ENCODE measurements around the gene TASOR2. TPM values are rescaled to one million over a fixed set of nuclear protein-coding genes. Genes with fewer than 3 reads are reported as not detected.
A peak's percentile ranks its signal among the peaks of the same experiment; 100 is the strongest.

Gene TASOR2
- total RNA-seq, 1 donor from 2014 or later, result 82.4 TPM

DNA sequence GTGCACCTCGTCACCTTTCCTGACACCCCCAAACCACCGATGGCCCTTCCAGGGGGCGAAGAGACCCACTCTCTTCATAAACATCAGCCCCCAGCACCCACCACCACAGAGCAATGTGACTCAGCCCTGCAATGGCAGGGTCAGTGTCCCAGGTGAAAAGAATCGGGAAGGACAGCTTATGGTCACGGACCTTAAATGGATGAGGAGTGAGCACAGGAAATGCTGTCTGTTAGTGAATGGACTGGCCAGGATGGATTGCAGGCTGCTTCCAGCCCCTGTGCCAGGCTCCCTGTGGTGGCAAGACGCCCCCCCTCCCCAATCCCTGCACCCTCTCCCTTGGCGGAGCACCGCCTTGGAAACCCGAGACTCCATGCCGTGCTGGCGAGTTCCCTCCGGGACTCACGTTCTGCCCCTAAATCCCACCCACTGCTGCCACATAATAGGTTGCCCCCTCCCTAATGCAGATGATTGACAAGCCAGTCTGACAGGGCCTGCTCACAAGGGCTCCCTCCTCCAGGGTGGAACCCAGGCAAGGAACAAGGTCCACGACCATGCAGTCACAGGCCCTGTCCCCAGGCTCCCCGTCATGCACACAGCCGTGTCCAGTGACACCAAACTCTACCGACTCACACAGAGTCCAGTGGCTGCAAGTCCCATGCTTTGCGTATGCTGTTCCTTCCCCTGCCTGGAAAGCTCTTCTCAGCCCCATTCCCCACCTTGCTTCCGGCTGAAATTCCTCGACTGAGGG is 25.6 kb upstream of the TASOR2 start:
- no peak for DNase-seq

DNA sequence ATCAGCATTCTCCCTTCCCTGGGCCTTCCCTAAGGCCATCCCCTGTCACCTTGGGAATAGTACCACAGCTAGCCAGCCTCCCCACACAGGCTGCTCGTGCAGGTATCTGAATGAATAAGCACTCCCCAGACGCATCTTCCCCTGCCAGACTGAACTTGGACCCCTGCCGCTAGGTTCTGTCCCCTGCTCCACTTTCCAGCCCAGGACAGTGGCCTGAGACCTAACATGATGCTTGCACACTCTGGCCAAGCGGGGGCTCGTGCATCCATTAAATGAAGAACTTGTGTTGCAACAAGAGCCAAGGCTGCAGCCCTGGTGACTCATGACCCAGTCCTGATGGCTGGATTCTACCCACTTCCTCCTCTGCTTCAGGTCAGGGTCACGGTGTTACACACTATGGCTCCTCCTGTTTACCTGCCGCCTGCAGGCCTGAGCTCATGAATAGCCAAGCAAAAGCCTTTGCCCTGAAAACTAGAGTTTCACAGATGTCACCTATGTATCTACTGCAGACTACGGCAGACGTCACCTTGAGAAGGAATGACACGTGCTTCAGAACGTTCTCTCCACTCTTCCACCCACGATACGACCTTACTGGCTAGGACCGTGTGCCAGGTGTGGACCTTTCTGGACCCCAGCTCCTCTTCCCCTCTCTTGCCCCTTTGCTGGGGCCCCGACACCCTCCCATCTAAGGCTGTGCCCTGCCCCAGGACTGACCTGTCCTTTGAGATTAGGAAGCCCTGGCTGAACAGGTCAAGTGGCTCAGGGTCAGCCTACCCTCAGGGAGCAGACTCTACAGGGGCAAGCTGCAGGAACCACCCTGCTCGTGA is 24.7 kb upstream of the TASOR2 start:
- DNase-seq, result peak; percentile 13

DNA sequence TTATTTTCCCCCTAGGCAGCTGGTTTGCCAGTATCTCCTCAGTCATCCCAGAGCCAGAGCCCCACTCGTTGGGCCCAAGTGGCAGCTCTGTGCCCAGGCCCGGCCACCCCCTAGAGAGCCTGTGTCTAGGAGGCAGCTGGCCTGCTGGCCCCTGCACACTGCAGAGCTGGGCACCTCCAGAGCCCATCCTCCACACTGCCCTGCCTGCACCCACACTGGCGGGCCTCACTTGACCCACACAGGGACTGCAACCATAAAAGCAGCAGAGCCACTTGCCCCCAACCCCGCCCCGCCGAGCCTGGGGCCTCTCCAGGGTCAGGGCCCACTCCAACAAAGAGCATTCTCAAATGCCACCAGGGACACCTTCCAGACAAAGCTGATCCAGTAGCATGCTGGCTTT is 23.6 kb upstream of the TASOR2 start:
- DNase-seq, result no peak

DNA sequence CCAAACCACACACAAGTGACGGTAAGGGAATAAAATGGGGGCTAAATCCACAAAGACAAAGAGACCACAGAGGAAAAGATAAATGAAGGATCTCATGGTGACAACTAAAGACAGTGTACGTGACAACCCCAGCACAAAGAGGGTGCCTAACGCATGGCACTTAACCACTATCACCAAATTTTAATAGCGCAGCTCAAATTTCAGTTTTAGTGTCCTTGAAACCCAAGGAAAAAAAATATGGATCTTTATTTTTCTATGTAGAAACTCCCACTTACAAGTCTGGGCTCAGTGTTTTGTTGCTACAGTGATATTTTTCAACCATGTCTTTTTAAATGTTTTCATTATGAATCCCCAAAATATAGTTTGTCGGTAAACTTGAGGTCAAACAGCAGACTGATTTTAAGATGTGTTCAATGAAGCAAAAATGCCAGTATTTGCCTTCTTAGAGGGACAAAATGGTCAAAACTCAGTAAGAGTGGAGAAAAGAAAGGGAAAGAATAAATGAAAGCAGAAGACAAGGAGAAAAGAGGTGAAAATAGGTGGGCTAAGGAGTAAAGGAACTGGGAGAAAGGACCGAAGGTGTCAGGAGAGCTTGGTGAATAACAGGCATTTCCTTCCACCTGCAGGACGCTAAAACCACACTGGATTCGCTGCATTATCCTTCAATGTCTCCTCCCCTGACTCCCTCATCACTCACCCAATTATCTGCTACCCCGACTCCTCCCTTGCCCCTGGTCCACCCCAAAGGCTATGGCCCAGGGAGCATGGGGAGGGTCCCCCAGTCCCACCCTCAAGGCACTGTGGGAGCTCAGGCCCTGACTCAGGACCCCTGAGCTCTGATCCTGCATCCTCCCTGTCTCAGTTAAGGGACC is 21.7 kb upstream of the TASOR2 start:
- no peak for DNase-seq

DNA sequence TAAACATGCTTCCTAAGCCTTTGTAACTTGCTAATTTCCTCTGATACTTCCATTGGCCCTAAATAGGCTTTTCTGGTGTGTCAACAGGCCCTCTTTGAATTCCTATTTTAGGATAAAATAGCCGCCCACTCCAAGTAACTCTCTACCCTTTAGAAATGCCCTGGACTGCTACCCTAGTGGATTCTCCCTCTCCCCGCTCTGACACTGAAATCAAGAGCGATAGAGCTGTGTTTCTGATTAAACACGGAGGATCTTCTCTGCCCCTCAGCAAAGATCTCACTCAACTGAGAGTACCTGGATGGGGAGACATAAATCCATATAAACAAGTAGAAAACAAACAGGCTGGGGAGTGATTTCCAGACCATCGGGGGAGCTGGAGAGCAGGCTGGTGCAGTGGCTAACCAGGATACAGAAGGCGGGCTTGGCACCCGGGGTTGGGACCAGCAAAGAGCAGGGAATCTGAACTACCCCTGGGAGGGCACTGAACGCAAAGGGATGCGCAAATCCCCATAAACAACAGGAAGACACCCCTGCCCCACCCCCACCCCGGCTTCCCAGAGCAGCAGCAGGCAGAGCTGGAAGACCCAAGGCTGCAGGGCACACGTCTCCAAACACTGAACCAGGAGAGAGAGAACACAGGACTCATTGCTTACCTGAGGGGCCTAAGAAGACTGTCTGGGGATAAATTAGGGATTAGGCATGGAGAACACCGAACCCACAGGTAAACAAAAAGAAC is 20.8 kb upstream of the TASOR2 start:
- DNase-seq, result no peak

GRCh38 chr10:5665373-5666007 is 19.1 kb upstream of the TASOR2 start:
- DNase-seq, result no peak

DNA sequence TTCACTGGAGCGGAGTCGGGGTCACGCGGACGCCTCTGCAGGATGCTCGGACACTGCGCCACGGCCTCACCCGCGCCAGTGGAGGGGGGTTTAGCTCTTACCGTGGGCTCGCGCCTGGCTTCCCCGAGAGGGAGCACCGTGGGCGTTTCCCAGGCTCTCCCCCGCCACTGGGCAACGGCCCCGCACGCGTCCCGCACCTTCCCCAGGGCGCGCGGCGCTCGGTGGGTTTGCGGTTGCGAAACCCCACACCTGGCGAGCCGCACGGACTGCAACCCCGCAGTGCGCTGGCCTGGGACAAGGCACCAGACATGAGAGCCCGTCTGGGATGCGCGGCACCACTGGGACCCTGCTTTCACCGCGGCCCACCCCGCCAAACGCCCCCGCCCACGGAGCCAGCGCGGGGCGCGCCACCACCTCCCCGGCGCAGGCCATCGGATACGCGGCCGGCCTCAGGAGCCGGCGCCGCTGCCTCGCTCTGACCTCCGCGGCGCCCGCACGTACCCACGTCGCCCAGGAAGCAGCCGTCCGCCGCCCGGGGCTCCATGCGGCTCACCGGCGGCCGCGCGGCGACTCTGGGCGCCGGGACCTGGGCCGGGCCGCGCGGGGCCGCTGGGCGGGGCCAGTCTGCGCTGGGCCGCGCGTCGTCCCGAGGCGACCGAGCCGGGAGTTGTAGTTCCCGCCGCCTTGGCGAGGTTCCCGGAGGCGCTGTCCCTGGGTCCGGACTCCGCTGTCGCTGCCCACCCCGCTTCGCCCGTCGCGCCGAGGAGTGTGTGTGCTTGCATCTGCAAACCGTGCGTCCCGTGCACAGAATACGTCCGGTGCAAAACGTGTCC is 18.4 kb upstream of the TASOR2 start, which contains the start of gene ASB13:
TSS of gene ASB13 (minus strand) at position 588 of the 833 bp plus-strand sequence. CDS start at position 544, 44 bp downstream.
- DNase-seq, result peak; percentile 53

GRCh38 chr10:5666841-5667630 is 17.6 kb upstream of the TASOR2 start:
- peak; percentile 38 for DNase-seq

- DNase-seq, result no peak
Observed at GRCh38 chr10:5668429-5668828, 16.2 kb upstream of the TASOR2 start.

DNA sequence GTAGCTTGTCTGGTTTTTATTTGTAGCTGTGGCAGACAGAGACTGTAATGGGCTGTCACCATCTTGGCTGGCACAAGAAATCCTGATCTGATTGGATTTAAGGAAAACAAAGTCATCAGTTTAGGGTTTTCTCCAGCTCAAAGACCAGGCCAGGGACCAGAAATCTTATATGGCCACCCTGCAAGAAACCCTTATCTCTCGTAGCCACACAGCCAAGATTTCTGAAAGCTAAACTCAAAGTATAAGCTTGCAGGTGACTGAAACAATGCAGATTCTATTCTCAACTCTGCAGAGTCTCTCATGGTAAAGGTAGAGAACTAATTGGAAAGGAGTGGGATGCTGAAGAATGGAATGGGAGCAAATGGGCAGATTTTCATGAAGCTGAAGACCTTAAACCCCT is 15.0 kb upstream of the TASOR2 start:
- DNase-seq, result no peak

DNA sequence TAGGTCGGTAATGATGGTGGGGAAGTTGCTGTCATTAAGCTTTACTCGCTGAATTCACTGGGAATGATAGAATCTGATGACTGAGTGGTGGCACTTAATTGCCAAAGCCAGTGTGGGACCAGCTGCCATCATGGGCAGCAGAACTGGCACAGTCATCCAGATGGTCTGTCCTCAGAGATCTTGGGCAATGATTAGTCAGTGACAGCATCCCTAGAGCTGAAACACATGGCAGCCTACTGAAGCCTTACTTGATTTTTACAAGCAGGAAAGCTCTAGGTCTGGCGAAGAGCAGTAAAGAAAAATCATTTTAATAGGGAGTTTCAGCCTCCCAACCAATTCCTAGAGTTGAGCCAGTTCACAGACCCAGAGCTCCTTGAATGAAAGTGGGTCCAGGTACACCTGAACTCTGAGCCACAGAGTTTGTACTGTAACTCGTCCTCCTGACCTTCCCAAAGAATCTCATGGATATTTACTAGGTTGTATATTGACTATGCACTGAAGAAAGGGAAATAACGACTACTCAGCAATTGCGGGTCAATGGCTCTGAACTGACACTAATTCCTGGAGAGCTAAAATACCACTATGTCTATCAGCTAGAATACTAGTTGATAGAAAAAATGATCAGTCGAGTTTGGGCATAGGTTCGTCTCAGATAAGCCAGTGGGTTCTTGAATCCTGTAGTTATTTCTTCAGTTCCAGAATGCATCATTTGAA is 13.8 kb upstream of the TASOR2 start:
- DNase-seq, result no peak

- DNase-seq, result no peak
Observed at GRCh38 chr10:5678397-5679036, 6.1 kb upstream of the TASOR2 start.

- no peak for DNase-seq
Observed at GRCh38 chr10:5679037-5679435, 5.6 kb upstream of the TASOR2 start.

DNA sequence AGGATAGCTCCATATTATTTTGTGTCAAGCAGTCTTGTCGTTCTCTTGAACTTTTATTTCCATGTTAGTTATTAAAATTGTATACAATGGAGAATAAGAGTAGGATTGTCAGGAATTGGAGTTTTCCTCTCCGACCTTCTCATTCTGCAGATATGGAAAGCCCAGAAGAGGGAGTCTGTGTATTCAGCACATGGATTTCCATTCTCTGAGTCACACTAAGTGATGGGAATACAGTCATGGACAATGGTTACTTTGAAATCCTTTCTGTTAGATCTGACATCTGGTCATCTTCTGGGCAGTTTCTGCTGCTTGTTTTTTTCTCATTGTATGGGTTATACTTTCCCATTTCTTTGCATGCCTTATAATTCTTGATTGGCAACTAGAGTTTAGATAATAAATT is 5.0 kb upstream of the TASOR2 start:
- DNase-seq, result no peak

DNA sequence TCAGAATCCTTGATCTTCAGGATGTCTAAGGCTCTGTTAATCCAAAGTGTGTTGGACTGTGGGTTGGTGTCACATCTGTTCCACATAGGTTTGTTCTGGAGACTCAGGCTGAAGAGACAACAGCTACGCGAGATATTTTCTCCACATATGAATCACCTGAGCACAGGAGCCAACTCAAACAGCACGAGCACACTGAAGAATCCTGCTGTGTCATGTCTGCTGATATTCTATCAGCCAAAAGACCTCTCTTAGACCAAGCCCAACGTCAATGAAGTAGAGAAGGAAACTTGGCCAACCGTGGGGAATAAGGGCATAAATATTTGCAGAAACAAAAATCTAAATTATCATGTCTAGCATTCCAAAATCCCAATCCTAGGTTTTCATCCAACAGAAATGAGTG is 2.7 kb upstream of the TASOR2 start:
- no peak for DNase-seq

GRCh38 chr10:5683065-5683464 is 1.6 kb upstream of the TASOR2 start:
- no peak for DNase-seq

DNA sequence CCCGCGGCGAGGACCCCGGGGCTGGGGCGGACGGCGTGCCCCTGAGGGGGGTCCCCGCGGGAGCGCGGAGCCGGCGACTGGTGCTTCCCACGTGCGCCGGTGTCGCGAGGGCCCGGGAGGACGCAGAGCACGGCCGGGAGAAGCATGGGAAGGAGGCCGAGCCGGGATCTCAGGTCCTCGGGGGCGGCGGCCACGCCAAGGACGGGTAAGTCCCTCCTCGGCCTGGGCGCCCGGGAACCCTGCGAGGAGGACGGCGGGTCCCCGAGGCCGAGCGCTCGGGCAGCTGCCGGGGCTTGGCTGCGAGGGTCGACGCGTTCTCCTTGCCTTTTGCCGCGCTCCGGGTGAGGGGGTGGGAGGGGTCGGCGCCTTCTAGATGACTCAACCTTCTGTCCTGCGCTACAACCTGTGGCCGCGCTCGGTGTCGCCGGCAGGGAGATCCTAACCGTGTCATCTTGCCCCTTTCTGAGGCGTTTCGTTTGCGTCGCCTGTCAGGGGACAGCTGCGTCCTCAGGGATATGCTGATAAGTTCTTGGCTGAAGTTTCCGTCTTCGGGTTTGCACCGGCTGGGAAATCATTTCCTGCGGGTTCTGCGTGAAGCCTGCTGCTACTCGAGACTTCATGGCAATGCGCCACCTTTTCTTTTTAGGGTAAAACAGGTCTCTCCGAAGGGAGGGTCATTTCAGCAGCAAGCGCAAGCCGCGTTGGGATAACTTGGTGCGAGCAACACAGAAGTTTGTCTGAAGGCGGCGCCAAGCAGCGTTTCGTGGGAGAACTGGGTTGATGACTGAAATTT is 529 bp downstream of the TASOR2 start:
- DNase-seq, result peak; percentile 85

DNA sequence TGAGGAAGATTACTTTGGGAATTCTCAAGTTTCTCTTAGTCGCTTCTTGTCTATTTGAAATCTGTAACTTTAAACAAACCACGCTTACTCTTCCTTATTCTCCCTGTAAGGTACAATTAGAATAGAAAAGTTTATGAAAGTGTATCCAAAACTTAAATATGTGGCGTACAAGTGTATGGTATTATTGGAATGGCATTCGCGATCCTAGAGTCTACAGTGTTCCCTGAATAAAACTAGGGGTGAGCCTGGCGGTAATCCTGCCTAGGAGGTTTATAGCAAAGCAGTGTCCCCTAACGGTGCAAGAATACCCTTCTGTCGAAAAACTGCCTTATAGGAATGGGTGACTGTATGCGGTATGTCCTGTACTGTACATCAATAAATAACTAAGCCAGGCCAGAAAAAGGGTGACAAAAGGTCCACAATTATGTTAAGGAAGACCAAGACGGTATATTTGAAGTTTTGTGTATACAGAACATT is 1.2 kb downstream of the TASOR2 start:
- DNase-seq, result peak; percentile 41

All from dermis blood vessel endothelial cell (primary cell).